HG02840 (cell line): ENCODE measurements around the gene BCL2L2.

ENCODE experiments used
- ATAC-seq: cut with Tn5 transposase; IDR thresholded peaks from one replicate; pipeline ENCODE4 v1.9.1; 2021; ENCODE audit warnings: mild to moderate bottlenecking, moderate library complexity, moderate number of reproducible peaks; ENCODE audit not compliant: unreplicated experiment, low FRiP score

BCL2L2 gene

DNA sequence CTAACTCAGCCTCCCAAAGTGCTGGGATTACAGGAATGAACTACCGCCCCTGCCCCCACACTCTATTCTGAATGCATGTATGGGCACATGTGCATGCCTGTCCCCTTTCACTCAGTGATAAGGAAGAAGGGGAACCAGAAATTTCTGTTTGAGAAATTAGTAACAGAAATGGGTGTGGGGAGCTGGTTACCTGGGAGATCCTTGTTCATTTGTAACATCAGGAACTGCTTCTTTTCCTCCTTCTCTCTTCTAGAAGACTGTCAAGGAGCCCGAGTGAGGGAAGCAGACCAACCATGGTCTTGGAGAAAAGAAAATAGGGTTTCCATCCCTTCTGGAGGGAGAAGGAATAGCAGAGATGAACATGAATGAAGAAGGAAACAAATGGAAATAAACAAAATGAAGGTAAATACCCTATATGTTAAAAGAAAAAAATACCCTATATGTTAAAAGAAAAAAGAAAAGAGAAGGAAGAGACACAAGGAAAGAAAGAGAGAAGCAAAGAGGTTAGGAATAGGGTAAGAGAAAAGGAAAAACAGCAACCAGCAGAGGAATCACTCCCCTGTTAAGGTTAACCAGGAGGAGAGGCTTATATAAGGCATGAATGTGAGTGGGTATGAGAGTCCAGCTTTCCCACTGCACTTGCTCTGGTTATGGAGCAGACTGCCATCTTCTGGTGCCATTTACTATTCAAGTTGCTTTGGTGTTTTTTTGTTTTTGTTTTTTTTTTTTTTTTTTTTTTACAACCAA lies 7.2 kb upstream of the BCL2L2 start:
- no peak for ATAC-seq

GRCh38 chr14:23299986-23300686 lies 6.5 kb upstream of the BCL2L2 start:
- no peak for ATAC-seq

GRCh38 chr14:23300687-23301223 lies 5.9 kb upstream of the BCL2L2 start:
- no peak for ATAC-seq

DNA sequence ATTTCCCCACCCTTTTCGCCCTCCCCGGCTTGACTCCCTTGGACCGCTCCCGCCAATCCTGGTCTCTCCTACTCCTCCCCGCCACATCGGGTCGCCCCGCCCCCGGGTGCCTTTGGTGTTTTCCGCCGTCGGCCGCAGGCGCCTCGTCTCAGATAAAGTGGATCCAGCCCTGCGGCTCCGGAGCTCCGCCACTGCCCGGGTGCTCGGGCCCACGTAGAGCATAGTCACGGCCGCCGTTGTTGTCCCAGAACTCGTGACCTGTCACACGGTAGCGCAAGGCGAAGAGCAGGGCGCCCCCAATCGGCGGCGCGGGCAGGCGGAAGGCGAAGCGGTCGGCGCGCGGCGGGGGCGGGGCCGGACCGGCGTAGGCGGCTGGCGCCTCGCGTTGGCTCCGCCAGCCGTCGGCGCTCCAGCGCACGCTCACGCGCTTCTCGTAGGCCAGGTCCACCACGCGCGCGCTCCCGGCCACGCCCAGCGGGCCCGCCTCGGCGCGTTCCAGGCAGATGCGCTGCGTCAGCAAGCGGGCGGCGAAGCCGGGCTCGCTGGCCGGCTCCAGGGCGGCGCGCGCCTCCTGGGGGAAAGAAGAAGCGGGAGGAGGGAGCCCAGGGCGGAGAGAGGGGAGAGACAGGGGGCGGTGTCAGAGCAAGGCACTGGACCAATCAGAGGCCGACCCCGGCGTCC lies 5.2 kb upstream of the BCL2L2 start:
- ATAC-seq, result peak; percentile 83

DNA sequence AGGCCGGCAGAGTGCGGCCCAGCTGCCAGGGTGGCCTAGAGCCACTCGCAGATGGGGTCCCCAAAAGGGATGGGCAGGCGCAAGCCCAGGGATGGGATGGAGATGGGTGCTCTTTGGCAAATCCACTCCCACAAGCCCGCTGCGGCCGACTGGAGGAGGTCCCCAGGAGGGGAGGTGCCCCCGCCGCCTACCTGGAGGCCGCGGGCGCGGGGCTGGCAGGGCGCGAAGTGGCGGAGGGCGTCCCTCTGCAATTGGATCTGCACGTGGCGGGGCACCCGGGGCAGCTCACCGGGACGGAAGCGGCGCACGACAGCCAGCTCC lies 4.7 kb upstream of the BCL2L2 start:
- peak; percentile 21 for ATAC-seq

DNA sequence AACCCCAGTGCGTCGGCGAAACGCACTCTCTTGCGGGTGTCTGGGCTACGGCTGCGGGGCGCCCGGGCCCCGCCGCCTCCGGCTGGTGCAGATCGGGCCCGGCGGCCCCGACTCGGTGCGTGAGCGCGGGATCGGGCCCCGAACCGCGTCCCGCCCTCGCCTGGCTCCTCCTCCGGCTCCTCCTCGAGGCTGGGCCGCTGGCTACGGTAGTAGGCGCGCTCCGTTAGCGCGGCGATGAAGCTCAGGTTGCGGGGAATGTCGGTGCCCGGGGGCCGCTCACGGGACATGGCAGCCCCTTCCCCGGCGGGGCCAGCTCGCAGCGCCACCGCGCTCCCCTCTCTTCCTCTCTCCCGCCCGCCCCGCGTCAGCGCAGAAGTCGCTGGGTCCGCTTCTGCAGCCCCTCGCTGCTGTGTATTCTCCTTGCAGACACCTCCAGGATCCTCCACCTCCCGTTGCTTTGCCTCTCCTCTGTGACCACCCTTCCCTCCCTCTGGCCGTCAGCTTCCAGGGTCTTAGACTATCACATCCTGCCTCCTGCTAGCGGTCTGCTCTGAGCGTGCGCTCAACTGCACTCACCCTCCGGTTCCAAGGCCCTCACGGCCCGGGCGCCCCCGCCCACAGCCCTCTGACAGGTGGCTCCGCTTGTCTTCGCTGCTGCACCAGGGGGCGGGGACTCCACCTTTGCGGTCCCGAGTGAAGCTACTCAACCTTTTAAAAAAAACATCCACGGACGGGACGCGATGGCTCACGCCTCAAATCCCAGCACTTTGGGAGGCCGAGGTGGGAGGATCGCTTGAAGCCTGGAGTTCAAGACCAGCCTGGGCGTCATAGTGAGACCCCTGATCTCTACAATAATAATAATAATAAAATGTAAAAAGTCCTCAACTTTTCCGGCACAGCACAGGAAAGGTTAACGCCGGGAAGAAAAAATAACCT lies 4.1 kb upstream of the BCL2L2 start, which contains the start of gene PPP1R3E:
Gene PPP1R3E, minus strand, starts transcription at position 570 of the 936 bp plus-strand sequence. Its CDS starts 283 bp downstream, at position 287.
- ATAC-seq, result peak; percentile 29

DNA sequence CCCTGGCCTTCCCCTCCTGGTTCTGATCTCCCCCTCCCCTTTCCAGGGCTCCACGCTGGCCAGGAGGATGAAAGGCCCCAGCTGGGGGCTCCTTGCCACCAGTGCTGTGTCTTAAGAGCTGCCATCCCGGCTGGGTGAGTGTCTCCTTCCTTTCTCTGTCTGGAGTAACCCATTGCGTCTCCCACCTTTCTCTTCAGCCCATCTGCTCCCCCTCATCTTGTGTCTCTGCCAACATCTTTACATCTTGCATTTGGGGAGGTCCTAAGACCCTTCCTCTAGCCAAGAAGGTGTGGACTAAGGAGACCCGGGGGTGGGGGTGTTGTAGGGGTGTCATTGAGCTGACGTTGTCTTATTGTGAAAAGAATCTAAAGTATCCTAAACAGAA lies 505 bp downstream of the BCL2L2 start:
- ATAC-seq, result no peak

DNA sequence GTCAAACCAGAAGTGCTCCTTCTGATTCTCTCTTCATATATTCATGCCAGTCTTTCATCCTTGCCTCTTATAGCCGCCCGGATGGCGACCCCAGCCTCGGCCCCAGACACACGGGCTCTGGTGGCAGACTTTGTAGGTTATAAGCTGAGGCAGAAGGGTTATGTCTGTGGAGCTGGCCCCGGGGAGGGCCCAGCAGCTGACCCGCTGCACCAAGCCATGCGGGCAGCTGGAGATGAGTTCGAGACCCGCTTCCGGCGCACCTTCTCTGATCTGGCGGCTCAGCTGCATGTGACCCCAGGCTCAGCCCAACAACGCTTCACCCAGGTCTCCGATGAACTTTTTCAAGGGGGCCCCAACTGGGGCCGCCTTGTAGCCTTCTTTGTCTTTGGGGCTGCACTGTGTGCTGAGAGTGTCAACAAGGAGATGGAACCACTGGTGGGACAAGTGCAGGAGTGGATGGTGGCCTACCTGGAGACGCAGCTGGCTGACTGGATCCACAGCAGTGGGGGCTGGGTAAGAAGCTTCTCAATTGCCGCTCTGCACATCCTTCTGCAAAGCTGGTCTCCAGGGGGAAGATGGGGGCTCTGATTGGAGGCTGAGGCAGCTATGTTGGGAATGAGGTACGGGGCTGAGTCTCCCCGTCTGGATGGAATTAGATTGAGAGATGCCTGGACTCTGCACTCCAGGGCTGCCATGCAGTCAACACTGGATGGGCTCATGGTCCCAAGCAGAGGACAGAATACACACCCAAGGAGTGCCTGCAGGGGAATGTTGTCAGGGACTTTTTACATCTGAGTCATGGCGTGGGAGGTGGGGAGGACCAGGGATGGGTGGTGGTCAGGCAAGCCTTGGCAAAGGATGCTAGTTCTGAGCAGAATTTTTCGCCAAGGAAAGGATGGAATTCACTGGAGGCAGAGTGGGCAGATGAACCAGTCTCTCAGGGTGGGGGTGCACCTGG lies 1.3 kb downstream of the BCL2L2 start:
- ATAC-seq, result no peak

DNA sequence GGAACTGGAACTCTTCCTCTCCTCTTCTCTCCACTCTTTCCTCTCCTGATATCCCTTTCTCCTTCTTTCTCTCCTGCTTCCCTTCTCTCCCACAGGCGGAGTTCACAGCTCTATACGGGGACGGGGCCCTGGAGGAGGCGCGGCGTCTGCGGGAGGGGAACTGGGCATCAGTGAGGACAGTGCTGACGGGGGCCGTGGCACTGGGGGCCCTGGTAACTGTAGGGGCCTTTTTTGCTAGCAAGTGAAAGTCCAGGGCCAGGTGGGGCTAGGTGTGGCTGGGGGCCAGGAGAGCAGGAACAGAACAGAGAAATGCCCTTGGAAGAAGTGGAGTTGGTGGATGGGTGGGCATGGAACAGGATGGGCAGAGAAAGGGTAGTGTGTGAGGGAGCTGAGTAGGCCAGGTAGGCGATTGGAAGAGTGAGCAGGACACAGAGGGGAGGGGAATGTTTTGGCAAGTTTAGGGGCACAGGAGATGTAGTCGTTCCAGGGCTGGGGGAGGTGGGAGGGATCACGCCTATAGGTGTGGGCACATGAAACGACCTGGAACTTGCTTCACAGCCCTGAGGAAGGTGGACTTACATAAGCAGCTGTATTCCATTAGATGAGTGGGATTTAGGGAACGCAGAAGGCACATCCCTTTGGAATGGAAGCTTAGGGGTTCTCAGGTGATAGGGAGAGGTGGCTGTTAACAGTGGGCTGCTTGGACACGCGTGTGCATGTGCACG lies 2.2 kb downstream of the BCL2L2 start:
- no peak for ATAC-seq

GRCh38 chr14:23310546-23310945 lies 3.9 kb downstream of the BCL2L2 start:
- ATAC-seq, result no peak

DNA sequence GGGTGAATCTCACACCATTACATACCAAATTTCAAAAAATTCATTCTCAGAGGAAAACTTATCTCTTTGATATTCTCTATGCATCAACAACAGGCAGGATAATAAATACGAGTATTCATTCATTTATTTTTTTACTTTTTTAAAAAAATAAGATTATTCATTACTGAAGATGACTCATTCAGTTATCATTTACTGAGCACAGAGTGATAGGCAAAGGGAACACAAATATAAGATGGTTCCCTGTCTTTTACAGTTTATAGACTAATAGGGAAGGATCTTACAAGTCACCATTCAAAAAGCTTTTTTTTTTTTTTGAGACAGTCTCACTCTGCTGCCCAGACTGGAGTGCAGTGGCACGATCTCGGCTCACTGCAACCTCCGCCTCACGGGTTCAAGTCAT lies 9.7 kb downstream of the BCL2L2 start:
- ATAC-seq, result no peak

DNA sequence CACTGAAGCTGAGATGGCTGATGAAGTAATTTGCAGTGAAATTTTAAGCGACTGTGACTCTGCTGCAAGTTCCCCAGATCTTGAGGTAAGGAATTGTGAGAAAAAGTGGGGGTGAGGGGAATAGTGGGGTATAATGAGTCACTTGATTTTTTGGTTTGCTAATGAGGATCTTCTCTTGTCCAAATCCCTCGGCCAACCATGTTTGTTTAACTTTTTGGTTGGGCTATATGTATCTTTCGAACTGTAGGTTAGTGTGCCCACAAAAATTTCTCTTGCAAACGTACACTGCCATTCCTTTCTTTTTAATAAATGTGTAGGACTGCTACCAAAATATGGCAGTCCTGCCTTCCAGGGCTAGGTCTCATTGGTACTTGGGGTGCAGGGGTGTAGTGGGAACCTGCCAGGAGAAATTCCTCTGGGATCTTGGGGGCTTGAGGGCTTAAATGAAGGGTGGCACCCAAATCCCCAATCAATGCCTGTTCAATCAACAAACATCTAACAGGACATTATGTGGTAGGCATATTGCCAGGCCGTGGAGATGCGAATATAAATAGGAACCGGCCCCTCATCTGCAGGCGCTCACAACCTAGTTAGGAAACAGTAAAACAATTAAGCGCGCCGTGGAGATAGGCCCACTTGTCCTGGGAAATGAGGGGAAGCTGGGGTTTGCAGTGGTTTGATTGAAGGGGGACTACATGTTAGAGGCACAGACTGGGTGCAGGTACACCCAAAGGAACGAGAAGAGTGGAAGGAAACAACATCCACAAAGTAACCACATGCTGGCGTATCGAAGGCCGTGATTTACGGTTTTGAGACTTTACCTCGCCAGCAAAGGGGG lies 13.3 kb downstream of the BCL2L2 start:
- no peak for ATAC-seq

GRCh38 chr14:23320584-23321571 lies 14.2 kb downstream of the BCL2L2 start, which contains the start of gene PABPN1:
PABPN1 (plus strand) TSS chr14:23321457; CDS start chr14:23321470, 13 bp downstream.
- peak; percentile 91 for ATAC-seq

GRCh38 chr14:23321572-23322547 lies 15.2 kb downstream of the BCL2L2 start:
- peak; percentile 13 for ATAC-seq
